Measurements from ENCODE around the gene CASKIN1.

CASKIN1 gene

GRCh38 chr16:2190659-2191445 lies 5.6 kb downstream of the CASKIN1 start:
- DNase-seq: no peak

DNA sequence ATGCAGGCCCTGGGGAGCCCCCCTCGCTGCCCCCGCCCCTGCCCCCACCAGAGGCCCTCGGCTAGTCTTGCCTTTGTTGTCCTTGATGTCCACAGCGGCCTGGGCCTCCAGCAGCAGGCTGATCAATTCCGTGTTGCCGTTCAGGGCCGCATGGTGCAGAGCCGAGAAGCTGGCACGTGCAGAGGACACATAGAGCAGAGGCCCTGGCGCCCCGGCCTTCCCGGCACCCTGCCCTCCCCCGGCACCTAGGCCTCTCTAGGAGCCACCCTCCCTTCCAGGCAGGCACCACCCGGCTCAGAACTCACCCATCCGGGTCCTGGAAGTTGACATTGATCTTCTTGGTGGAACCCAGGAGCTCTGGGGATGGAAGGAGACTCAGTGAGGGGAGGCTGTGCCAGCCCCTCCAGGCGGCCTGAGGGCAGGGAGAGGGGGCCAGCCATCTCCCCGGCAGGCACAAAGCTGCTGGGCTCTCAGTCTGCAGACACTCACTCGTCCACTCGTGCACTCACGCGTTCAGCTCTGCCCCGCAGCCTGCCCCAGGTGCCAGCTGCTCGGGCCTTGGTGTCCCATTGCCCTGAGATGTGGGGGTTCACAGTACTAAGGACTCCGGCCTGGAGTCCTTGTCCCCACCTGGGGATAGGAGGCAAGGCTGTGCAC lies 6.3 kb downstream of the CASKIN1 start:
- no peak for DNase-seq

GRCh38 chr16:2189252-2189893 lies 7.0 kb downstream of the CASKIN1 start:
- DNase-seq: no peak

- DNase-seq: no peak
Observed at GRCh38 chr16:2188395-2188794, 8.0 kb downstream of the CASKIN1 start.

GRCh38 chr16:2187212-2187611 lies 9.2 kb downstream of the CASKIN1 start:
- no peak for DNase-seq

DNA sequence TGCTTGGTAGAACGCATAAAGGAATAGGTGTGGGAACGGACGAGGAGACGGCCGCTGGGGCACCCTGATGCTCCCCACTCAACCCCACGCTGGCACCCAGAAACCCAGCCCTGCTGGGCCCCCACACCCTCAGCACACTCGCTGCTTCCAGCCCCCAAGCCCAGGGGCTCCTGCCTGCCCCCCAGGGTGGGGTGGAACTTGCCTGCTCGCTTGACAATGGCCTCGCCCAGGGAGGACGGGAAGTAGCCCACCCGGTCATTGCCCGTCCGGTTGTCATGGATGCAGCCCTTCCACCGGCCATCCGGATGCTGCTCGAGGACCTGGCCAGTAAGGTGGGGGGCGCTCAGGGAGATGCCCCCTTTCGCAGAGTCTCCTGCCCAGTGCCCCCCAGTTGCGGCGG lies 9.9 kb downstream of the CASKIN1 start:
- DNase-seq: no peak

DNA sequence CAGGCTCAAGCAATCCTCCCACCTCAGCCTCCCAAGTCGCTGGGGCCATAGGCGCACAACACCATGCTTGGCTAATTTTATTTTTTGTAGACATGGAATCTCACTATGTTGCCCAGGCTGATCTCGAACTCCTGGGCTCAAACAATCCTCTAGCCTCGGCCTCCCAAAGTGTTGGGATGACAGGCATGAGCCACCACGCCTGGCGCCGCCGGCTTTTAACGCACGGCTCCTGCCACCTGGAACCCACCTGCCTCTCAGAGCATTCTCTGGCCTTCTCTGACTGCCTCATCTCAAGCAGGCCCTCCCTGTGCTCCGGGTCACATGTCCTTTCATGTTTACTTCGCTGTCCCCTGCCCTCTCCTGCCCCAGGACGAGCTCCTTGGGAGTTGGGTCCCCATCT lies 10.3 kb downstream of the CASKIN1 start:
- DNase-seq: no peak

DNA sequence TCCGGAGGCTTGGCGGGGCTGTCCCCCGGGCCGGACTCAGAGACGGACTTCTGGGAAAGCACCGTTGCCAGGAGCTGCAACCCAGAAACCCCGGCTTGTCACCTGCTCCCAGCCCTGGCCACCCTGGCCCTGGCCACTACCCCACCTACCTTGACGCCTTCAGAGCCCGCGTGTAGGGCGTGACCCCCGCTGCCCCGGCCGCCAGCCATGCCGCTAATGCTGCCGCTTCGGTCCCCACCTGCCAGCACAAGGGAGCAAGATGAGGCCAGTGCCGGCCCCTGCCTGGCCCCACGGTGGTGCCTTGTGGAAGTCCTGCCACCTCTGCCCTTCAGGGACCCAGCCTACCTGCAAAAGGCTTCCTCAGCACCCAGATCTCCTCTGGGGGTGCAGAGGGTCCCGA lies 11.4 kb downstream of the CASKIN1 start:
- DNase-seq: no peak

DNA sequence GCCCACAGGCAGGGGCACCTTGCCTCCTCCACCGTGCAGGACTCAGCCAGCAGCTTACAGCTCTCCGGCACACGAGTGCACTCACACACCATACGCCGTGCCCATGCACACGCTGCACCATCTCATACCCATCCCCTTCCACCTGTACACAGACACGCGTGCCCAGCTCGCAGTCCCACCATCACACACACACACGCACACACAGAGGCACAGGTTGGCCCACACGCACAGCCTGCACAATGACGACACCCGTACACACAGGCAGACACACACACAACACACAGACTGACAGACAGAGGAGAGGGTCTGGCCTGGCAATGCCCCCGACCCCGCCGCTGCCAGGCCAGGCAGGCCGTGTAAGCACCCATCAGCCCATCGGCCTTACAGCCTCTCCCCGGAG lies 12.1 kb downstream of the CASKIN1 start:
- no peak for DNase-seq

DNA sequence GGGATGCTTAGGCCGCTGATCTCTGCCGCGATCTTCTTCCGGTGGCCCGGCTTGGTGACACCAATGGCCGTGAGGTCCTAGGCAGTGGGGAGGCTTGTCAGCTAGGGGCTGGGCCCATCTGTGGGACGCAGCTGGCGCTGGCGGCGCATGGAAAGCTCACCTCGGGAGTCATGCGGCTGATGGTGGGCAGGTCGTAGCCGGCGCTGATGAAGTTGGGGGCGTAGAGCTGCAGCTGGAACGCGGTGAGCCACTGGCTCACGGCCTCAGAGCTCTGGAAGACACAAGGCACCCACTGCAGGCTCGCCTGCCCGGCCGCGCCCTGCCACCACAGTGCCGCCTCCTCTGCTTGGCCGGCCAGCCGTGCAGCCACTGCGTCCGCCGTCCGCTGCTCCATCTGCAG lies 12.7 kb downstream of the CASKIN1 start:
- no peak for DNase-seq

GRCh38 chr16:2181952-2182351 lies 14.5 kb downstream of the CASKIN1 start:
- no peak for DNase-seq

GRCh38 chr16:2180962-2181923 lies 15.2 kb downstream of the CASKIN1 start:
- DNase-seq: no peak

DNA sequence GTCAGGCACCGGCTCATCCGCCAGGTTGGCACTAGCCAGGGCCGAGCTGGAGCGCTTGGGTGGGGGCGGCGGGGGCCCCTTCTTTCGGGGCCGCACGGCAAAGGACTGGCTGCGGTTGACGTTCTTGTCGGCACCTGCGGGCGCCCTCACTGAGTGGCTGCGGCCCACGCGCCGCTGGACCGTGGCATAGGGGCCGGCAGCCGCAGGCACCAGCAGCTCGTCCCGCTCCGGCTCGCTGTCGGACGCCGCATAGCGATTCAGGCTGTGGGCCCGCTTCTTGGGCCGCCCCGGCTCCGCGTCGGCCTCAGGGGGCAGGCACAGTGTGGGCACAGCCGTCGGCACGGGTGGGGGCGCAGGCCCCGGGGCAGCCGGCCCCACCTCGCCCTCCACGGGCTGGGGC lies 15.9 kb downstream of the CASKIN1 start:
- no peak for DNase-seq

DNA sequence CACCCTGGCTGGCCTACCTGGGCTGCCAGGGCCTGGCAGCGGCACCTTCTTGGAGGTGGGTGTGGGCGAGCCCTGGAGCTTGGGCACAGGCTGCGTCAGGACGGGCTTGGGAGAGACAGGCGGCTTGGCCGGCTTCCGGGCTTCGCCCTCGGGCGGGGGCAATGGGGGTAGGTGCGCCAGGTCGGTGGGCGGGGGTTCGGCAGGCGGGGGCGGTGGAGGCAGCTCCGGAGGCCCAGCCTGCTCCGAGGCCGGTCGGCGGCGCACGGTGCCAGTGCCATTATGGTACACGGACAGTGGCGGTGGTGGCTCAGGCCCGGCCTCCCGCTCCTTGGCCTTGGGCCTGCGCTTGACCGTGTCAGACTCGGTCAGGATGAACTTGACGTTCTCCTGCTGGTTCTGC lies 16.8 kb downstream of the CASKIN1 start:
- DNase-seq: no peak

DNA sequence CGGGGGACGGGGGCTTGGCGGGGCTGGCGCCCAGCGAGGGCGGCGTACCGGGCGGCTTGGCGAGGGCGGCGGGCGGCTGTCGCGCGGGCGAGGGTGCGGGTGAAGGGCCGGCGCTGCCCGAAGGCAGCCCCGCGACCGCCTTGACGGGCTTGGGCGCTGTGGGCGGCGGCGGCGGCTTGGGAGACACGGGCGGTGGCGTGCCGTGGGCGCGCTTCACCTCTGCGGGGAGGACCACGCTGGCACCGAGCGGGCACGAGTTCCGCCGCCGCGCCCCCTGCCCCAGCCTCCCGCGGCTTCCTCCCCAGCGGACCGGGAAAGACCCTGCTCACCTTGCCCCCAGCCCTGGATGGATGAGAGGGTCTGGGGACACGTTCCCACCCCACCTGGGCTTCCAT lies 17.3 kb downstream of the CASKIN1 start:
- DNase-seq: no peak

- peak; percentile 11 for DNase-seq
Observed at GRCh38 chr16:2178321-2179106, 17.9 kb downstream of the CASKIN1 start.

DNA sequence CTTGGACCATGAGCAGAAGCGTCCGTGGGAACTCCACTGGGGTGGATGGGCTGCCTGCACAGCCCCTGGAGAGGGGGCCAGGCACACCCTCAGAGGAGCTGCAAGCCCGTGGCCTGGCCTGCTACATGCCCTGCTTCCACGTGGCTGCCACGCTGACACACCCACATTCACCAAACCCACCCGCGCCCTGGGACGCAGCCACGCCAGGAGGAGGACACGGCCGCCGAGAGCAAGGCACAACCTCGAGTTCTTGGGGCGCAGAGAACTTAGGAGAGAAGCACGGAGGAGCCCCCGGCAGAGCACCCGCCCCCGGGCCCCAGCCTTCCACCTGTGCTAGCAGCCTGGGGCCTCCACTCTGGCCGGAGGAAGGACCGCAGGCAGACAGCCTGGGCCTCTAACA lies 18.8 kb downstream of the CASKIN1 start:
- no peak for DNase-seq

DNA sequence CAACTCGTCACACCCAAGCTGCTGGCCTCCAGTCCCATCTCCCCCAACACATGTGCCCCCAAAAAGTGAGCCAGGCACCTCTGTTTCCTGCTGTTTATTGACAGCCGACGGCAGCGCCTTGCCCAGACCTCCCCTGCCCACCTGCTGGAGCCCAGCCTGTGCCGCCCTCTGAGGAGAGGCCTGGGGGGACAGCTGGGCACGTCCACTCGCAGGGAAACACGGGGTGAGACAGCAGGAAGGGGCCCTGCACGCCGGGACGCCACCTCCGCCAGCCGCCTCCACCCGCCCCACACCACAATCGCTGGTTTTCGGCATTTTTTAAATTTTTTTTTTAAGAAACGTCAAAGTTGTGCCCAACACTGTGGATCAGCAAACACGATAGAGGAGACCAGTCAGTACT lies 19.3 kb downstream of the CASKIN1 start:
- DNase-seq: no peak

DNA sequence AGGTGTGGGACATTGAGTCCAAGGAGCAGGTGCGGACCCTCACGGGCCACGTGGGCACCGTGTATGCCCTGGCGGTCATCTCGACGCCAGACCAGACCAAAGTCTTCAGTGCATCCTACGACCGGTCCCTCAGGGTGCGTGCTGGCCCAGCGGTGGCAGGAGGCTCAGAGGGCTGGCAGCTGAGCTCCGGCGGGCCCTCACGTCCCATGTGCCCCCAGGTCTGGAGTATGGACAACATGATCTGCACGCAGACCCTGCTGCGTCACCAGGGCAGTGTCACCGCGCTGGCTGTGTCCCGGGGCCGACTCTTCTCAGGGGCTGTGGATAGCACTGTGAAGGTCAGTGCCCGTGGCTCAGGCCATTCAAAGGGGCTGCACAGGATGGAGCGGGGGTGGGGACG lies 20.4 kb downstream of the CASKIN1 start:
- DNase-seq: no peak

- DNase-seq: no peak
Observed at GRCh38 chr16:2175454-2175853, 21.0 kb downstream of the CASKIN1 start.

GRCh38 chr16:2174396-2175131 lies 21.8 kb downstream of the CASKIN1 start:
- no peak for DNase-seq

All from CD4-positive, alpha-beta T cell treated with Interleukin-17A for 4 hours (primary cell).